Measurements from ENCODE around the gene TGFB1I1.
"Not testable (repeated sequence)": the region's sequence is repeated elsewhere in the genome, so short reads cannot be mapped to it uniquely, and the experiment has no call there.

TGFB1I1 gene

GRCh38 chr16:31517800-31518402 lies 45.9 kb downstream of the TGFB1I1 start:
- H3K27me3 ChIP-seq (ENCODE audit: control insufficient read depth, insufficient read depth, low read length), result no peaks in the 10 kb centered on the region
- H3K36me3 ChIP-seq (ENCODE audit: control insufficient read depth, insufficient read depth, low read length), result no peaks in the 10 kb centered on the region
- peaks cover 3% of the 10 kb centered on the region for H3K4me1 ChIP-seq (ENCODE audit: control insufficient read depth, insufficient read depth, low read length)
- H3K9ac ChIP-seq (ENCODE audit: low read depth, low read length), result no peak overlapping the region
- H3K9me3 ChIP-seq (ENCODE audit: control insufficient read depth, insufficient read depth, low read length), result no peaks in the 10 kb centered on the region
- H3K4me3 ChIP-seq (ENCODE audit: low read depth, low read length), result no peak overlapping the region

- Histone ChIP-seq H3K27me3 (ENCODE audit: control insufficient read depth, insufficient read depth, low read length) (peaks cover 2% of the 10 kb centered on the region), H3K9me3 (ENCODE audit: control insufficient read depth, insufficient read depth, low read length) (no peaks in the 10 kb centered on the region), H3K4me1 (ENCODE audit: control insufficient read depth, insufficient read depth, low read length) (peaks cover 3% of the 10 kb centered on the region), H3K4me3 (ENCODE audit: low read depth, low read length) (no peak overlapping the region), H3K9ac (ENCODE audit: low read depth, low read length) (no peak overlapping the region), H3K36me3 (ENCODE audit: control insufficient read depth, insufficient read depth, low read length) (no peaks in the 10 kb centered on the region)
These were observed 47.9 kb downstream of the TGFB1I1 start for GRCh38 chr16:31519759-31520431.

GRCh38 chr16:31521368-31521767 lies 49.4 kb downstream of the TGFB1I1 start:
- Histone ChIP-seq H3K9ac (ENCODE audit: low read depth, low read length) (no peak overlapping the region), H3K27me3 (ENCODE audit: control insufficient read depth, insufficient read depth, low read length) (peaks cover 2% of the 10 kb centered on the region), H3K9me3 (ENCODE audit: control insufficient read depth, insufficient read depth, low read length) (no peaks in the 10 kb centered on the region), H3K36me3 (ENCODE audit: control insufficient read depth, insufficient read depth, low read length) (no peaks in the 10 kb centered on the region), H3K4me1 (ENCODE audit: control insufficient read depth, insufficient read depth, low read length) (no peaks in the 10 kb centered on the region), H3K4me3 (ENCODE audit: low read depth, low read length) (no peak overlapping the region)

GRCh38 chr16:31522071-31522470 lies 50.1 kb downstream of the TGFB1I1 start:
- Histone ChIP-seq H3K27me3 (ENCODE audit: control insufficient read depth, insufficient read depth, low read length) (peaks cover 2% of the 10 kb centered on the region), H3K4me3 (ENCODE audit: low read depth, low read length) (no peak overlapping the region), H3K9ac (ENCODE audit: low read depth, low read length) (no peak overlapping the region), H3K4me1 (ENCODE audit: control insufficient read depth, insufficient read depth, low read length) (no peaks in the 10 kb centered on the region), H3K36me3 (ENCODE audit: control insufficient read depth, insufficient read depth, low read length) (no peaks in the 10 kb centered on the region), H3K9me3 (ENCODE audit: control insufficient read depth, insufficient read depth, low read length) (no peaks in the 10 kb centered on the region)

- H3K9me3 ChIP-seq (ENCODE audit: control insufficient read depth, insufficient read depth, low read length); H3K9ac ChIP-seq (ENCODE audit: low read depth, low read length); H3K4me3 ChIP-seq (ENCODE audit: low read depth, low read length); H3K36me3 ChIP-seq (ENCODE audit: control insufficient read depth, insufficient read depth, low read length): not testable (repeated sequence)
- Histone ChIP-seq H3K4me1 (ENCODE audit: control insufficient read depth, insufficient read depth, low read length) (peaks cover 15% of the 10 kb centered on the region), H3K27me3 (ENCODE audit: control insufficient read depth, insufficient read depth, low read length) (peaks cover 17% of the 10 kb centered on the region)
These were observed 51.8 kb downstream of the TGFB1I1 start for GRCh38 chr16:31523768-31524167.

GRCh38 chr16:31525113-31525512 lies 53.2 kb downstream of the TGFB1I1 start:
- no peak overlapping the region for H3K4me3 ChIP-seq (ENCODE audit: low read depth, low read length)
- H3K36me3 ChIP-seq (ENCODE audit: control insufficient read depth, insufficient read depth, low read length), result no peaks in the 10 kb centered on the region
- peaks cover 26% of the 10 kb centered on the region for H3K27me3 ChIP-seq (ENCODE audit: control insufficient read depth, insufficient read depth, low read length)

More at GRCh38 chr16:31525113-31525512, 53.2 kb downstream of the TGFB1I1 start:
- Histone ChIP-seq H3K4me1 (ENCODE audit: control insufficient read depth, insufficient read depth, low read length) (peaks cover 17% of the 10 kb centered on the region), H3K9ac (ENCODE audit: low read depth, low read length) (no peak overlapping the region), H3K9me3 (ENCODE audit: control insufficient read depth, insufficient read depth, low read length) (no peaks in the 10 kb centered on the region)

All from iPS-15b (cell line).